Right cardiac atrium (tissue), 5 donors: ENCODE measurements around the gene TGM2. TPM values are rescaled to one million over a fixed set of nuclear protein-coding genes. Genes with fewer than 3 reads are reported as not detected.

Source experiments
- ATAC-seq, 2 donors: fragments of 200-7000 bp; cut with Tn5 transposase; one replicate each; pipeline versions ENCODE4 v1.8.0 to v1.9.1; 2020; ENCODE audit warnings: moderate library complexity in 2 of 2, mild to moderate bottlenecking in 1 of 2
- DNase-seq, 3 donors: peaks; one replicate each; pipeline ENCODE4 v3.0.0-alpha.2; 2020
- H3K27ac ChIP-seq: one replicate; pipeline ENCODE4 v1.5.1; 2013; ENCODE audit warnings: mild to moderate bottlenecking, low read length, control low read depth, moderate library complexity
- H3K27me3 ChIP-seq: one replicate; pipeline ENCODE4 v1.6.1; 2013; ENCODE audit not compliant: control insufficient read depth, insufficient read depth
- H3K4me1 ChIP-seq: one replicate; pipeline ENCODE4 v1.6.1; 2013; ENCODE audit warnings: low read length; ENCODE audit not compliant: control insufficient read depth, insufficient read depth
- H3K4me3 ChIP-seq: one replicate; pipeline ENCODE4 v1.5.1; 2013; ENCODE audit warnings: low read length, control low read depth
- H3K9me3 ChIP-seq: one replicate; pipeline ENCODE4 v1.6.1; 2013; ENCODE audit warnings: low read length; ENCODE audit not compliant: control insufficient read depth
- WGBS: extraction: QIAGEN DNeasy Blood & Tissue Kit; methylation state at CpG from one replicate; pipeline ENCODE4 v1.1.7; 2013; 5-methylcytosine and 5-hydroxymethylcytosine counted together
- intact Hi-C, 4 donors: fragments of 100-400 bp; cut with DNase I; formaldehyde crosslinking; loops; one replicate each; pipeline versions ENCODE4 v1.11.0 to v1.14.0; 2022 to 2023
- polyA plus RNA-seq: library from polyadenylated mRNA; stranded (reverse); fragments of 200-250 nt; gene quantifications from one replicate; pipeline ENCODE4 v1.2.3, GENCODE V29; 2013
- total RNA-seq, 4 donors: library from RNA; stranded (reverse); fragmentation: NEBNext Ultra II Directional; extraction: Animal tissue kit (Norgen Biotek cat#: 25700); gene quantifications; one replicate each; pipeline ENCODE4 v1.2.1, GENCODE V29; 2021
- donor health status: healthy with polysubstance abuse.
- donor health status: DM: no; HTN: yes; CAD: no.
- donor health status: DM: no; HTN: no; CAD: no.
- donor health status: DM: no; HTN: yes; CAD: no; lungs with severe emphysema.
- donor health status: DM: yes; HTN: yes; CAD: no.

The TGM2 gene
- total and polyA plus RNA-seq, 5 donors = 447 to 1,731 (median 1,246) TPM

- Histone ChIP-seq H3K27ac (peak overlapping the region; percentile 87), H3K27me3 (no peaks in the 10 kb centered on the region), H3K9me3 (no peaks in the 10 kb centered on the region), H3K4me1 (peaks cover 14% of the 10 kb centered on the region), H3K4me3 (no peak overlapping the region)
- DNase-seq (peak in 1 of 3 donors; percentile 58), ATAC-seq (peak; percentile 3 to 4)
- intact Hi-C loops = no loop called here
- WGBS = 74% methylated on average over 28 of the region's 28 CpGs
These were observed 29.2 kb downstream of the TGM2 start for GRCh38 chr20:38135651-38136420.

GRCh38 chr20:38135271-38135650 lies 29.8 kb downstream of the TGM2 start:
- intact Hi-C loops = no loop called here
- no peaks in the 10 kb centered on the region for H3K27me3 ChIP-seq
- no peaks in the 10 kb centered on the region for H3K9me3 ChIP-seq
- DNase-seq (no peak), ATAC-seq (no peak)
- H3K27ac ChIP-seq = peak overlapping the region; percentile 87
- H3K4me1 ChIP-seq = peaks cover 12% of the 10 kb centered on the region
- H3K4me3 ChIP-seq = no peak overlapping the region
- WGBS = 60% methylated on average over 7 of the region's 7 CpGs

- no peak overlapping the region for H3K4me3 ChIP-seq
- H3K9me3 ChIP-seq = no peaks in the 10 kb centered on the region
- intact Hi-C loops = no loop called here
- DNase-seq = peak in 2 of 3 donors; percentile 68 to 76
- H3K27ac ChIP-seq = peak overlapping the region; percentile 87
- no peaks in the 10 kb centered on the region for H3K27me3 ChIP-seq
- peak; percentile 4 to 51 for ATAC-seq
- WGBS = 38% methylated on average over 9 of the region's 9 CpGs
- peaks cover 11% of the 10 kb centered on the region for H3K4me1 ChIP-seq
These were observed 30.4 kb downstream of the TGM2 start for GRCh38 chr20:38134427-38135270.

DNA sequence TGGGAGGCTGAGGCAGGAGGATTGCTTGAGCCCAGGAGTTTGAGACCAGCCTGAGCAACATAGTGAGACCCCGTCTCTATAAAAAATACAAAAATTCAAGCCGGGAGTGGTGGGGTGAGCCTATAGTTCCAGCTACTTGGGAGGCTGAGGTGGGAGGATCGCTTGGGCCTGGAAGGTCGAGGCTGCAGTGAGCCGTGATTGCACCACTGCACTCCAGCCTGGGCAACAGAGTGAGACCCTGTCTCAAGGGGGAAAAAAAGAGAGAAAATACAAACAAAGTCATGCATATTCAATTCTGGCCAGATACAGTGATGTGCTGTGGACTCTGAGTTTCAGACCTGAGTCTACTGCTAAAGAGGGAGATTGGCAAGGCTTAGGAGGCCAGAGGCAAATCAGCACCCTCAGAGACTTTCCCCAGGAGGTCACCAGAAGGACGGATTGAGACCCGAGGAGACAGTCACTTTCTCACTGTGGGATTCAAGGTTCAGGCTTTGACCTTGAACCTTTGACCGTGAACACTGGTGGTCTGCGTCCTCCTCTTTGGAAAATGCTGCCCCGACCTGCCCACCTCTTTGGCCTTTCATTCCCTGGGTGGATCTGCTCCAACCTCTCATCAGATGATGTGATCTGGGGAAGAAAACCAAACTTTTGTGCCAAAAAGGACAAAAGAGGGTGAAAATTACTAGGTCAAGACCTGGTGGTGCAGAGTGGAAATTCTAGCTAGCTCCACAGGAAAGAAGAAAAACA lies 31.2 kb downstream of the TGM2 start:
- Histone ChIP-seq H3K27me3 (no peaks in the 10 kb centered on the region), H3K27ac (peak overlapping the region; percentile 87), H3K4me3 (no peak overlapping the region), H3K9me3 (no peaks in the 10 kb centered on the region), H3K4me1 (peaks cover 11% of the 10 kb centered on the region)
- intact Hi-C loops = no loop called here
- no peak for ATAC-seq
- WGBS = 83% methylated on average over 10 of the region's 10 CpGs
- no peak for DNase-seq

- Histone ChIP-seq H3K9me3 (no peaks in the 10 kb centered on the region), H3K4me1 (peaks cover 11% of the 10 kb centered on the region), H3K4me3 (no peak overlapping the region), H3K27me3 (no peaks in the 10 kb centered on the region), H3K27ac (no peak overlapping the region)
- ATAC-seq (no peak), DNase-seq (peak in 1 of 3 donors; percentile 47)
- WGBS = 86% methylated on average over 11 of the region's 11 CpGs
- intact Hi-C loops = no loop called here
These were observed 32.1 kb downstream of the TGM2 start for GRCh38 chr20:38132910-38133501.

- H3K27me3 ChIP-seq = no peaks in the 10 kb centered on the region
- DNase-seq (no peak), ATAC-seq (no peak)
- H3K4me1 ChIP-seq = peaks cover 12% of the 10 kb centered on the region
- intact Hi-C loops = no loop called here
- H3K9me3 ChIP-seq = no peaks in the 10 kb centered on the region
- no peak overlapping the region for H3K4me3 ChIP-seq
- WGBS = 93% methylated on average over 26 of the region's 26 CpGs
- H3K27ac ChIP-seq = no peak overlapping the region
These were observed 32.7 kb downstream of the TGM2 start for GRCh38 chr20:38132156-38132909.

DNA sequence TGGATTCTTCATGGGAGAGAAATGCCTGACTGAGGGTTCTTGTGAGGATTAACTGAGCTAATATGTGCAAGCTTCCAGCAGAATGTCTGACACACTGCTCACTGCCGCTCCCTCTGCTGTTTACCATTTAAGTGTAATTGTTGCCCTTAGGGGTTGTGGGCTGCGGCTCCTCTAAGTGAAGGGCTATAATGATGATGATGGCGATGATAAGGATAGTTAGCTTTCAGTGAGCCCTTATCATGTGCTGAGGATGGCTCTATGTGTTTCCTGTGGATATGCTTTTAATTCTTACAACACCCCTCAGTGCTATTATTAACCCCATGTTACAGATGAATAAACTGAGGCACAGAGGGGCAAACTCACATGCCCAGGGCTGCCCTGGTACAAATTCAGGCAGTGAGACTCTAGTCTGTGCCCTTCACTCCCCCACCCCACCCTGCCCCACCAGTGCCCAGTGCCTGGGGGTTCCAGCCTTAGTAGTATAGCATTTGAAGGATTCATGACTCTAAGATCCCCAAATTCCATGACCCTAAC lies 33.4 kb downstream of the TGM2 start:
- no peak for ATAC-seq
- no peak overlapping the region for H3K4me3 ChIP-seq
- 92% methylated on average over 3 of the region's 3 CpGs for whole genome bisulfite sequencing
- DNase-seq = no peak
- intact Hi-C loops = no loop called here
- peaks cover 13% of the 10 kb centered on the region for H3K4me1 ChIP-seq
- no peaks in the 10 kb centered on the region for H3K27me3 ChIP-seq
- no peaks in the 10 kb centered on the region for H3K9me3 ChIP-seq
- H3K27ac ChIP-seq = no peak overlapping the region

DNA sequence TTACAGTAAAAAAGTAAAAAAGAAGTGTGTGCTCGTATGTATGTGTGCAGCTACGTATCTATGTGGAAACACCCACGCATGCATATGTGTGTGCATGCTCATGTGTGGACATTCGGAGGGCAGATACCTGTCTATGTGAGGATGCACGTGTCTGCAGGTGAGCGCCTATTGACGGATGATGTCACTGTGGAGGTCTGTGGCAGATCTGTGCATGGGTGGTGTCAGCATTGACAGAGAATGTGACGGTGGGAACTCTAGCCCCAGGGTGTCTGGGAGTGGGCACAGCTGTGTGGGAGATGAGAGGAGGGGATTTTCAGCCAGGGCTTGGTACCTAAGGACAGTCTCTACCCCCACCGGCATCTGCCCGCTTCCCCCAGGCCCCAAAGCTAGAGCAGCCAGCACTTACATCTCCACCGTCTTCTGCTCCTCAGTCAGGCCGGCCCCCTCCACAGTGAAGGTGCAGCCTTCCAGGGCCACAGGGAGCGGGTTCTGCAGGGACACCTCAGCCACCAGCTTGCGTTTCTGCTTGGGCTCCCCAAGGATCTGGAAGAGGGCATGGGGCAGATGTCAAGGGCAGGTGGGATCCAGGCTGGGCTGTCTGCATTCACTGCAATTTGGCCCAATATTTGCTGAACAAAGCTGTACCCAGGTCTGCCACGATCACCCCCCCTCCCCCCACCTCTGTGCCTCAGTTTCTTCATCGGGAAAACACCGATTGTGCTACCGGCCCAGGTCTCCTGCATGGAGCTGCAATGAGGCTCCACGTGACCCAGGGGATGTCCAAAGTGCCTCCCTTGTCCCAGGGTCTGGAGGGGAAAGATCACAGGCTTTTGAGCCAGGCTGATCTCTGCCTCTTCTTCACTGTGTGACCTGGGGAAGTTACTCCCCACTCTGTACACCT lies 34.1 kb downstream of the TGM2 start:
- ATAC-seq (no peak), DNase-seq (peak in 1 of 3 donors; percentile 46)
- 92% methylated on average over 19 of the region's 19 CpGs for WGBS
- intact Hi-C loops = no loop called here
- H3K4me3 ChIP-seq = no peak overlapping the region
- no peaks in the 10 kb centered on the region for H3K9me3 ChIP-seq
- H3K4me1 ChIP-seq = peaks cover 13% of the 10 kb centered on the region
- no peaks in the 10 kb centered on the region for H3K27me3 ChIP-seq
- no peak overlapping the region for H3K27ac ChIP-seq

- ATAC-seq (no peak), DNase-seq (peak in 1 of 3 donors; percentile 67)
- Histone ChIP-seq H3K27me3 (no peaks in the 10 kb centered on the region), H3K27ac (no peak overlapping the region), H3K4me1 (peaks cover 19% of the 10 kb centered on the region), H3K4me3 (no peak overlapping the region), H3K9me3 (no peaks in the 10 kb centered on the region)
- intact Hi-C loops = loop anchor here in 1 of 4 donors (2.0 to 10.0 kb wide), 2 partner anchors 21 to 55 kb away; no protein-coding TSS in a partner anchor
- 81% methylated on average over 15 of the region's 15 CpGs for WGBS
These were observed 35.0 kb downstream of the TGM2 start for GRCh38 chr20:38129893-38130609.
